Pons (tissue), 1 donor: ENCODE data around the gene USP1.

Experiments
- DNase-seq: peaks from one replicate; pipeline ENCODE4 v3.0.0-alpha.2; 2016; ENCODE audit warnings: low spot score

Gene USP1

GRCh38 chr1:62487956-62488355 is 51.1 kb downstream of the USP1 start:
- no peak for DNase-seq

DNA sequence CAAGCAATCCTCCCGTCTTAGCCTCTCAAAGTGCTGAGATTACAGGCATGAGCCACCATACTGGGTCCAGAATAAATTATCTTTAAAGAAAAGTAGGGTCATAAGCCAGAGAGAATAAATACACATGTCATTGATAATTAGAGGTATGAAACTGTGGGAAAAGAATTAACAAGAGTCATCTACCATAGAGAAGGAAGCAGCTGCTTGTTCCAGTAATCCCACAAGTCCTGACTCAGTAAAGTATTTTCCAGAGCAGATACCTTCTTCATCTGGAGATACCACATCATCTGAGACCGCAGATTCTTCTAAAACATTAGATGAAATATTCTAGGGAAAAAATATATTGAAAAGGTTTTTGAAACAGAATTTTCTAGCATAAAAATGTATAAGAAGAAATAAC is 55.7 kb downstream of the USP1 start:
- DNase-seq, result no peak

- no peak for DNase-seq
Observed at GRCh38 chr1:62493656-62494055, 56.8 kb downstream of the USP1 start.

DNA sequence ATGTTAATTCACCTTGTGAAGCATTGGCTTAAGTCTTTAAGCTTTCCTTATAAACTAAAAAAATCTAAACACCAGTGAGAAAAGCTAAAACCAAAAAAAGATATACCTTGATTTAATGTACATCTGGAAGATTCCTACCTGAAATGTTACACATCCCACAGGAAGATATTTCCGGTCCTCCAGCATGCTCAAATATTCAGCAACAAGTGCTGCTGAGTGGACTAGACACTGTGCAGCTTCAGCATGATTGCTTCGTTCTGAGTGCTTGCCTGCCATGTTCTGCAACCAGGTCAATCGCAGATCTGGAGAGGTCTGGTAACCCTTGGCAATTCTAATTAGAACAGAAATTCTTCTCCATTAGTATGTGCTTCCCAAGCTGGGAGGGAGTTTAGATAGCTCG is 57.3 kb downstream of the USP1 start:
- no peak for DNase-seq

- no peak for DNase-seq
Observed at GRCh38 chr1:62500210-62500609, 63.4 kb downstream of the USP1 start.
